Sigmoid colon (tissue), 7 donors: Measurements from ENCODE around the gene KMT2E. TPM values are rescaled to one million over a fixed set of nuclear protein-coding genes. Genes with fewer than 3 reads are reported as not detected.
A peak's percentile ranks its signal among the peaks of the same experiment; 100 is the strongest.

Source experiments
- DNase-seq: peaks from one replicate; pipeline ENCODE4 v3.0.0-alpha.2; 2019
- H3K27ac ChIP-seq, 4 donors: fragments of 200-600 bp; sonication (generic); one replicate each; pipeline ENCODE4 v1.5.1; 2016 to 2019; ENCODE audit warnings: mild to moderate bottlenecking in 1 of 4
- H3K27me3 ChIP-seq, 3 donors: fragments of 200-600 bp; sonication (generic); one replicate each; pipeline ENCODE4 v1.5.1; 2019; ENCODE audit warnings: mild to moderate bottlenecking in 1 of 3
- H3K36me3 ChIP-seq, 4 donors: fragments of 200-600 bp; sonication (generic); one replicate each; pipeline ENCODE4 v1.5.1; 2016 to 2019
- H3K4me1 ChIP-seq, 4 donors: fragments of 200-600 bp; sonication (generic); one replicate each; pipeline ENCODE4 v1.5.1; 2017 to 2019
- H3K4me3 ChIP-seq, 4 donors: fragments of 200-600 bp; sonication (generic); one replicate each; pipeline ENCODE4 v1.5.1; 2017 to 2019; ENCODE audit warnings: mild to moderate bottlenecking in 2 of 4, moderate library complexity in 1 of 4
- H3K9me3 ChIP-seq, 4 donors: fragments of 200-600 bp in 3 of 4; sonication (generic) in 3 of 4; one replicate each; pipeline versions ENCODE4 v1.5.1 to v1.6.1; 2013 to 2019
- EP300 ChIP-seq, 4 donors: sonication (generic); formaldehyde crosslinking; IDR thresholded peaks; one replicate each; pipeline ENCODE4 v1.6.1; 2017; ENCODE audit warnings: antibody characterized with exemption in 4 of 4
- POLR2A ChIP-seq, 2 donors: fragments of 450-650 bp; IDR thresholded peaks; one replicate each; pipeline ENCODE4 v1.6.1; 2016; ENCODE audit warnings: antibody characterized with exemption in 2 of 2, mild to moderate bottlenecking in 2 of 2, moderate library complexity in 2 of 2
- POLR2AphosphoS5 ChIP-seq, 4 donors: sonication (generic); formaldehyde crosslinking; IDR thresholded peaks; one replicate each; pipeline ENCODE4 v1.6.1; 2017; ENCODE audit warnings: antibody characterized with exemption in 4 of 4
- WGBS, 2 donors: extraction: QIAGEN DNeasy Blood & Tissue Kit; methylation state at CpG; one replicate each; pipeline ENCODE4 v1.1.7; 2013; 5-methylcytosine and 5-hydroxymethylcytosine counted together
- intact Hi-C: fragments of 100-400 bp; cut with DNase I; formaldehyde crosslinking; loops from one replicate; pipeline ENCODE4 v1.15.1; 2023
- polyA plus RNA-seq, 3 donors: library from polyadenylated mRNA; stranded (reverse); fragments of 200-250 nt; gene quantifications; one replicate each; pipeline ENCODE4 v1.2.3, GENCODE V29; 2013
- total RNA-seq, 4 donors: library from RNA; depleted of rRNA; stranded (reverse); fragments of >200 nt; gene quantifications; one replicate each; pipeline ENCODE4 v1.1.0, GENCODE V29; 2016
- TF ChIP-seq, protein P1 (sequence below), 4 experiments: fragments of 450-650 bp in 3 of 4; fragments of 200-600 bp in 1 of 4; IDR thresholded peaks; one replicate each; pipeline ENCODE4 v1.5.1; 2016 to 2019; ENCODE audit warnings: antibody characterized with exemption in 4 of 4, mild to moderate bottlenecking in 3 of 4, moderate library complexity in 2 of 4
- donor health status: healthy with polysubstance abuse.
- donor health status: Bipolar disorder and iron deficiency.
- donor health status: healthy.

The KMT2E gene
- total and polyA plus RNA-seq, 7 donors: 20.6 to 109 (median 84.7) TPM

DNA sequence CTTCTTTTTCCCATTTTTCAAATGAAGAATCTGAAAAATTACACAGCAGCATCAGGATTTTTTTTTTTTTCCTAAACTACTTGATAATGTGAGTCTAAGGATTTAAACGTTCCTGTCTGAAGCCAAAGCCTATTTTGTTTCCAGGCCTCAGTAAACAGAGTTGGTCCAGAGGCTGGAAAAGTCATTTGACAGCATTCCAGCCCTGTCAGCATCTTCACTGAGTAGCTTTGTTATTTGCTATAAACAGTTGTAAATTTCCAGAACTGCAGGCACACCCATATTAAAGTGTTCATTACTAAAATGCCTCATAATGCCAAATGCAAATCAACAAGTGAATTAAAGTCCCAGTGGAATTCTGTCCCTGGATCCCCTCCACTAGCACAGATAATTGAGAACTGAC lies 35.5 kb upstream of the KMT2E start:
- Histone ChIP-seq H3K27me3 (no peaks in the 10 kb centered on the region), H3K36me3 (no peaks in the 10 kb centered on the region), H3K4me3 (no peak overlapping the region), H3K9me3 (no peaks in the 10 kb centered on the region), H3K27ac (peak overlapping the region; percentile 60 to 93 (median 70)), H3K4me1 (peaks cover 0 to 76% (median 62%) of the 10 kb centered on the region in 4 donors)
- DNase-seq: no peak
- intact Hi-C loops: no loop called here
- peak in 3 of 4 donors; percentile 10 to 43 (median 35) for TF ChIP-seq POLR2AphosphoS5 (IDR thresholded peaks at IDR 0.05)
- no peak for TF ChIP-seq POLR2A (IDR thresholded peaks at IDR 0.05)
- WGBS, 2 donors: 5 to 53% methylated on average over 1 of the region's 1 CpG

DNA sequence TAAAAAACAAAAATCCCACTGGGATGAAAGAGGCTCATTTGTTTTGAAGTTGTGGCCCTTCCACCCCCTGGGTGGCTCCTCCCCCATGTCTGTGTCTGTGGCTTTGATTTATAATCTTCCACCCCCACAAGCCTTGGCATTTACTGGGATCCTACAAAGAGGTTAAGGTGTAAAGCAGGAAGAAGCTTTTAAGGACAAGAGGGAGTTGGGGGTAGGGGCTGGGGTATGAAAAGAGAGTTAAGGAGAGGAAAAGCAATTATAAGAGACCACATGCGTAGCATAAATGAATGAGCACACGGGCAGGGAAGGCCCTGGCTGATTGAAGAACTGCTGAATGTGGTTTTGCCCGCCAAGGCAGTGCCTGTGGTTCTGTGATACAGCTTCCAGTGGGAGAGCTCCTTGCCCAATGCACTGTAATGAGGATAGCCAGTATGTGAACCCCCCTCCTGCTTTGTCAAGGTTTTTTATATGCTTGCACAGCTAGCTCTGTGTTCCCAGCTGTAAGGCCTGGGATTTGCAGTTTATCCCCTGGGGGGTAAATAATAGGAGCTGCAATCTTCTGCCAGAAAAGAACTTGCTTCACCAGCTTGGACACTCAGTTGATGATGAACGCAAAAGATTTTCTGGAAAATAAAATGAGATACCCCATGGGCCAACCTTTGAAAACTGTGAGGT lies 34.7 kb upstream of the KMT2E start:
- Histone ChIP-seq H3K9me3 (no peaks in the 10 kb centered on the region), H3K4me1 (peaks cover 0 to 75% (median 61%) of the 10 kb centered on the region in 4 donors), H3K4me3 (no peak overlapping the region), H3K27me3 (no peaks in the 10 kb centered on the region), H3K27ac (peak overlapping the region; percentile 60 to 93 (median 70)), H3K36me3 (no peaks in the 10 kb centered on the region)
- TF ChIP-seq POLR2AphosphoS5 (IDR thresholded peaks at IDR 0.05): peak in 2 of 4 donors; percentile 18 to 22
- TF ChIP-seq EP300 (IDR thresholded peaks at IDR 0.05): no peak
- DNase-seq: no peak
- 48 to 54% methylated on average over 4 of the region's 4 CpGs for WGBS, 2 donors
- intact Hi-C loops: no loop called here

DNA sequence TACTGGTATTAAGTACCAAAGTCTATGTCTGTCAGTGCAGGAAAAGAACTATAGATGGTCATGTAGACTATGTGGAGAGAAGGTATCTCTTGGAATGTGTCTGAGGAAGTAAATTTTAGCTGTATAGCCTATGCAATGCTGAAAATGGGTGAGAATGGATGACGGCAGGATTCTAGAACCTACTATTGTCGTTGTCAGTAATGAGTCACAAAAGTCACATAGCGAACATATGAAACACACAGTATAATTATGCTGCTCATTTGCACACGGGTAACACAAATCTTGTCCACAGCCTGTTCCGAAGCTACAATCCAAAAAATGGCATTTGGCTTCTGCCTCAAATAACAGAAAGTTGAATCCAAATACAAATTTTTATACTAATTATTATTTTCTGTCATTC lies 33.6 kb upstream of the KMT2E start:
- peaks cover 0 to 85% (median 71%) of the 10 kb centered on the region in 4 donors for H3K4me1 ChIP-seq
- DNase-seq: no peak
- 77 to 85% methylated on average over 5 of the region's 5 CpGs for WGBS, 2 donors
- no peak overlapping the region for H3K4me3 ChIP-seq
- H3K27ac ChIP-seq: peak overlapping the region in 2 of 4 donors; percentile 93 to 97
- no peaks in the 10 kb centered on the region for H3K27me3 ChIP-seq
- TF ChIP-seq EP300 (IDR thresholded peaks at IDR 0.05) (no peak), POLR2A (IDR thresholded peaks at IDR 0.05) (no peak), POLR2AphosphoS5 (IDR thresholded peaks at IDR 0.05) (no peak)
- TF ChIP-seq, protein P1, sequence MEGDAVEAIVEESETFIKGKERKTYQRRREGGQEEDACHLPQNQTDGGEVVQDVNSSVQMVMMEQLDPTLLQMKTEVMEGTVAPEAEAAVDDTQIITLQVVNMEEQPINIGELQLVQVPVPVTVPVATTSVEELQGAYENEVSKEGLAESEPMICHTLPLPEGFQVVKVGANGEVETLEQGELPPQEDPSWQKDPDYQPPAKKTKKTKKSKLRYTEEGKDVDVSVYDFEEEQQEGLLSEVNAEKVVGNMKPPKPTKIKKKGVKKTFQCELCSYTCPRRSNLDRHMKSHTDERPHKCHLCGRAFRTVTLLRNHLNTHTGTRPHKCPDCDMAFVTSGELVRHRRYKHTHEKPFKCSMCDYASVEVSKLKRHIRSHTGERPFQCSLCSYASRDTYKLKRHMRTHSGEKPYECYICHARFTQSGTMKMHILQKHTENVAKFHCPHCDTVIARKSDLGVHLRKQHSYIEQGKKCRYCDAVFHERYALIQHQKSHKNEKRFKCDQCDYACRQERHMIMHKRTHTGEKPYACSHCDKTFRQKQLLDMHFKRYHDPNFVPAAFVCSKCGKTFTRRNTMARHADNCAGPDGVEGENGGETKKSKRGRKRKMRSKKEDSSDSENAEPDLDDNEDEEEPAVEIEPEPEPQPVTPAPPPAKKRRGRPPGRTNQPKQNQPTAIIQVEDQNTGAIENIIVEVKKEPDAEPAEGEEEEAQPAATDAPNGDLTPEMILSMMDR (IDR thresholded peaks at IDR 0.05): no peak
- intact Hi-C loops: loop anchor here (5.0 to 10.0 kb wide), 2 partner anchors 132 to 354 kb away; no protein-coding TSS in a partner anchor
- H3K9me3 ChIP-seq: no peaks in the 10 kb centered on the region
- H3K36me3 ChIP-seq: no peaks in the 10 kb centered on the region

DNA sequence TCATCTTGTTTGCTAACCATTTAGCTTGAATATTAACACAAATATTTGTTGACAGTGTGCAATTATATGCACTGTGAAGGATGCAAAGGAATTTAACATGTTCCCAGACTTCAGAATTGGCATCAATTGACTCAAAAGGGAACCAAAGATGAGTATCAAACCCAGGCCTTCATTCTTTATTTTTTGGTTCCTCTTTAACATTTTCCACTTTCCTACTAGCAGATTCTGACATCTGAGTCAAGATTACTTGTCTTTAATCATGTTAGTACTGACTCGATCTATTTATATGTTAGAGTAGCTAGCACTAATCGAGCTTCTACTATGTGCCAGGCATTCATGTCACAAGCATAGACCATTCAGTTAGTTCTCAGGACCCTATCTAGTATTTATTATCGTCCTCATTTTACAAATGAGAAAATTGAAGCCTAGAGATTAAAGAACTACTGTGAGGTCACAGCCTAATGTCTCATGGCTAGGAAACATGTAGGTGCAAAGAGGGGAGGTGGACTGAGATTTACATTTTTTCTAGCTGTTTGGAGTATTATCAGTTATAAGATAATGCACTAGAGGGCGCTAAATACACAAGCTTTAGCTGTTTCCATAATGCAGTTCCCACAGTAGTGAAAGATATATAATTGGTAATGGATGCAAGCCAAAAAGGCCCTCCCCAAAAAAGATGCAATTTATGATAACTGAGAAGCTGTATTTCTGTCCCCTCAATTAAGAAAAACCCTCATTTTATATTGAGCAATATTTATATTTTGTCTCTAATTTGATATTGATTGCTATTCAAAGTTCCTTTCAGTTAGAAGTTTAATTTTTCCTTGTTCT lies 32.9 kb upstream of the KMT2E start:
- Histone ChIP-seq H3K27me3 (no peaks in the 10 kb centered on the region), H3K4me1 (peaks cover 0 to 90% (median 76%) of the 10 kb centered on the region in 4 donors), H3K27ac (peak overlapping the region; percentile 93 to 97 (median 96)), H3K36me3 (no peaks in the 10 kb centered on the region), H3K4me3 (no peak overlapping the region), H3K9me3 (no peaks in the 10 kb centered on the region)
- DNase-seq: no peak
- intact Hi-C loops: loop anchor here (5.0 to 10.0 kb wide), 2 partner anchors 131 to 354 kb away; no protein-coding TSS in a partner anchor
- WGBS, 2 donors: 39 to 42% methylated on average over 4 of the region's 4 CpGs
- no peak for TF ChIP-seq EP300 (IDR thresholded peaks at IDR 0.05)
- TF ChIP-seq, protein P1 (IDR thresholded peaks at IDR 0.05): peak; percentile 47 to 75 (median 62)
- peak in 1 of 4 donors; percentile 4 for TF ChIP-seq POLR2AphosphoS5 (IDR thresholded peaks at IDR 0.05)

DNA sequence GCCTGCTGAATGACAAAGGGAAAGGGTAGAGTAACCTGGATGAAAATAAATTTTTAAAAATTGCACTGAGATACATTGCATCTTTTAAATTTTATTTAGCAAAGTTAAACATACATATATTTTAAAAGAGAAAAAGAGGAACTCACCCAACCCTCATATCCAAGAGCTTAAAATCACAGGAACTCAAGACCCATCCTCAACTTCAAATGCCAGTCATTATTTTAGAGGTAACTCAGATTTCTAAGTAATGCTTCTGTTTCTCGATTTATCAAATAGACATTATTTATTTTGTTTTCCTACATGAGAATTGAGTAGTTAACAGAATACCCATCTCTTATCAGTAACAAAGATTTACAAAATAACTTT lies 32.4 kb upstream of the KMT2E start:
- Histone ChIP-seq H3K27ac (peak overlapping the region; percentile 93 to 97 (median 96)), H3K4me1 (peaks cover 0 to 88% (median 73%) of the 10 kb centered on the region in 4 donors), H3K4me3 (no peak overlapping the region), H3K27me3 (no peaks in the 10 kb centered on the region), H3K9me3 (no peaks in the 10 kb centered on the region), H3K36me3 (no peaks in the 10 kb centered on the region)
- intact Hi-C loops: loop anchor here (5.0 to 10.0 kb wide), 2 partner anchors 131 to 353 kb away; no protein-coding TSS in a partner anchor
- no peak for DNase-seq
- 33 to 47% methylated on average over 1 of the region's 1 CpG for WGBS, 2 donors
- TF ChIP-seq POLR2A (IDR thresholded peaks at IDR 0.05) (no peak), POLR2AphosphoS5 (IDR thresholded peaks at IDR 0.05) (no peak)
- TF ChIP-seq, protein P1 (IDR thresholded peaks at IDR 0.05): no peak
